SH-SY5Y (cell line): ENCODE data around the gene PRODH.

Source experiments
- GATA2 ChIP-seq: IDR thresholded peaks from 2 replicates; pipeline ENCODE4 v1.6.1; 2011; ENCODE audit warnings: mild to moderate bottlenecking, low read depth, low read length
- GATA3 ChIP-seq: IDR thresholded peaks from 2 replicates; pipeline ENCODE4 v1.6.1; 2011; ENCODE audit warnings: low read depth, mild to moderate bottlenecking, low read length, moderate library complexity

DNA sequence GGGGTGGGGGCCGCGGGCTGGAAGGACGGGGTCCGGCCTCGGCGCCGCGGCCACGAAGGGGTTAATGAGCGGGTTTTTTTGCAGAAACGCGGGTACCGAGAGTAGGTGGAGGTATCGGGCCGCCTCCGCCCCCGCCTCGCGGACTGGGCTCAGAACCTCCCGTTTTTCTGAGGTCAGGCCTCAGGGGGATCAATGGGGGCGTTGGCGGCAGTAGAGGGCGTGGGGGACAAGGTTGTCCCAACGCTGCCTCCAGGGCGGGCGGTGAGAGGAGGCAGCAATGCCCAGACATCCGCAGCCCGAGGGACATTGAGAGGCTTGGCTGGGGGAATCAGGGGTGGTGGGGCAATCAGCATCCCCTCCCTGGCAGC, 34.8 kb upstream of the PRODH start:
- TF ChIP-seq GATA3 (no peak), GATA2 (no peak)
